H1 (cell line): ENCODE results near the gene PCDHA1. TPM values are rescaled to one million over a fixed set of nuclear protein-coding genes. Genes with fewer than 3 reads are reported as not detected.

Source experiments
- CTCF ChIA-PET: fragments of 300-600 bp; sonication (Branson Sonifier 250); formaldehyde crosslinking; loops from one replicate; lab custom pipeline; 2021; ENCODE audit not compliant: partially characterized antibody; lab: Charles Lee
- POLR2A ChIA-PET: fragments of 300-600 bp; sonication (Branson Sonifier 250); formaldehyde crosslinking; loops from one replicate; lab custom pipeline; 2021; ENCODE audit warnings: inconsistent platforms; ENCODE audit not compliant: partially characterized antibody; lab: Charles Lee
- DNase-seq, 2 experiments: peaks; one replicate each; pipeline versions ENCODE4 v3.0.0 to v3.0.0-alpha.2; 2010 to 2022; ENCODE audit warnings: low spot score in 2 of 2, low read depth in 1 of 2, mixed read lengths in 1 of 2
- FAIRE-seq: peaks from 2 replicates; lab custom pipeline; 2011; peaks lifted over from hg19 to GRCh38; lab: Jason Lieb, UNC
- H2AFZ ChIP-seq: 2 replicates; pipeline ENCODE4 v1.8.1; 2012; ENCODE audit warnings: low read length, inconsistent platforms
- H2AK5ac ChIP-seq: 2 replicates; pipeline ENCODE4 v1.6.1; 2013; ENCODE audit warnings: low read depth, low read length
- H2BK120ac ChIP-seq: replicated peaks from 2 replicates; pipeline ENCODE3; 2013; ENCODE audit warnings: low read depth, low read length, inconsistent platforms
- H2BK12ac ChIP-seq: 2 replicates; pipeline ENCODE4 v1.6.1; 2013; ENCODE audit warnings: low read depth, low read length
- H2BK15ac ChIP-seq: 2 replicates; pipeline ENCODE4 v1.6.1; 2013; ENCODE audit warnings: low read length
- H2BK20ac ChIP-seq: 2 replicates; pipeline ENCODE4 v1.6.1; 2013; ENCODE audit warnings: low read length
- H2BK5ac ChIP-seq: 2 replicates; pipeline ENCODE4 v1.6.1; 2013; ENCODE audit warnings: low read depth, low read length
- H3K14ac ChIP-seq: 2 replicates; pipeline ENCODE4 v1.6.1; 2013; ENCODE audit warnings: inconsistent platforms; ENCODE audit not compliant: insufficient read length
- H3K18ac ChIP-seq: 2 replicates; pipeline ENCODE4 v1.6.1; 2013; ENCODE audit warnings: low read length; ENCODE audit errors: extremely low read depth
- H3K23ac ChIP-seq: 2 replicates; pipeline ENCODE4 v1.6.1; 2013; ENCODE audit warnings: inconsistent platforms; ENCODE audit not compliant: insufficient read length
- H3K23me2 ChIP-seq: 2 replicates; pipeline ENCODE4 v1.6.1; 2013; ENCODE audit warnings: low read depth, low read length
- H3K27ac ChIP-seq: 2 replicates; pipeline ENCODE4 v1.6.1; 2011; ENCODE audit warnings: low read depth, low read length, inconsistent platforms
- H3K27me3 ChIP-seq, 4 experiments: replicated peaks in 1 of 4; 1 replicate in 1 of 4; 2 replicates in 3 of 4; pipeline versions ENCODE4 v1.6.1 to v1.8.1; 2011 to 2013; ENCODE audit warnings: low read length in 3 of 4, mild to moderate bottlenecking in 3 of 4, inconsistent platforms in 2 of 4, mixed read lengths in 2 of 4, moderate library complexity in 1 of 4; ENCODE audit not compliant: control insufficient read depth in 3 of 4, insufficient read depth in 3 of 4; ENCODE audit errors: extremely low read depth in 1 of 4
- H3K36me3 ChIP-seq, 4 experiments: 2 replicates each; pipeline versions ENCODE4 v1.6.1 to v1.8.1; 2011 to 2013; ENCODE audit warnings: mild to moderate bottlenecking in 4 of 4, low read length in 3 of 4, moderate library complexity in 2 of 4, control low read depth in 1 of 4, inconsistent platforms in 1 of 4; ENCODE audit not compliant: insufficient read depth in 4 of 4, control insufficient read depth in 2 of 4
- H3K4ac ChIP-seq: replicated peaks from 2 replicates; pipeline ENCODE3; 2013; ENCODE audit warnings: low read length, low read depth, mixed read lengths, inconsistent platforms; ENCODE audit not compliant: insufficient read length
- H3K4me1 ChIP-seq, 4 experiments: replicated peaks in 1 of 4; 1 replicate in 1 of 4; 2 replicates in 3 of 4; pipeline versions ENCODE4 v1.6.1 to v1.8.1; 2011 to 2013; ENCODE audit warnings: low read length in 3 of 4, inconsistent platforms in 2 of 4, mixed read lengths in 1 of 4; ENCODE audit not compliant: insufficient read depth in 4 of 4, control insufficient read depth in 3 of 4
- H3K4me2 ChIP-seq, 2 experiments: 2 replicates each; pipeline versions ENCODE4 v1.6.1 to v1.8.1; 2011 to 2013; ENCODE audit warnings: low read depth in 2 of 2, low read length in 2 of 2, control low read depth in 1 of 2, inconsistent platforms in 1 of 2, mild to moderate bottlenecking in 1 of 2; ENCODE audit not compliant: insufficient read depth in 1 of 2
- H3K4me3 ChIP-seq, 4 experiments: fragments of 200-600, 300-600 bp in 1 of 4; sonication (generic), shearing (Covaris generic), sonication (Bioruptor Twin) in 1 of 4; 2 replicates each; pipeline versions ENCODE4 v1.5.1 to v1.8.1; 2011 to 2016; ENCODE audit warnings: low read length in 4 of 4, low read depth in 3 of 4, control low read depth in 2 of 4, inconsistent platforms in 2 of 4, mild to moderate bottlenecking in 2 of 4, mixed read lengths in 1 of 4, moderate library complexity in 1 of 4; ENCODE audit not compliant: insufficient read depth in 2 of 4; ENCODE audit errors: extremely low read depth in 1 of 4
- H3K56ac ChIP-seq: replicated peaks from 2 replicates; pipeline ENCODE3; 2013; ENCODE audit warnings: low read depth, mild to moderate bottlenecking, mixed read lengths, low read length, inconsistent platforms; ENCODE audit not compliant: insufficient read length
- H3K79me1 ChIP-seq: 2 replicates; pipeline ENCODE4 v1.6.1; 2013; ENCODE audit warnings: low read depth, low read length, control low read depth
- H3K79me2 ChIP-seq, 2 experiments: 2 replicates each; pipeline versions ENCODE4 v1.6.1 to v1.8.1; 2012 to 2013; ENCODE audit warnings: low read length in 2 of 2, mild to moderate bottlenecking in 2 of 2, inconsistent platforms in 1 of 2; ENCODE audit not compliant: insufficient read depth in 2 of 2, control insufficient read depth in 1 of 2
- H3K9ac ChIP-seq, 4 experiments: replicated peaks in 1 of 4; 1 replicate in 1 of 4; 2 replicates in 3 of 4; pipeline versions ENCODE4 v1.6.1 to v1.8.1; 2011 to 2013; ENCODE audit warnings: low read depth in 3 of 4, low read length in 3 of 4, control low read depth in 2 of 4, mild to moderate bottlenecking in 2 of 4, moderate library complexity in 2 of 4, inconsistent platforms in 1 of 4; ENCODE audit errors: extremely low read depth in 1 of 4
- H3K9me3 ChIP-seq, 2 experiments: 2 replicates each; pipeline versions ENCODE4 v1.6.1 to v1.8.1; 2012 to 2013; ENCODE audit warnings: mild to moderate bottlenecking in 2 of 2, moderate library complexity in 2 of 2, control low read depth in 1 of 2, inconsistent platforms in 1 of 2, low read depth in 1 of 2, low read length in 1 of 2, mixed read lengths in 1 of 2; ENCODE audit not compliant: insufficient read depth in 2 of 2
- H4K20me1 ChIP-seq, 2 experiments: replicated peaks in 1 of 2; 2 replicates each; pipeline versions ENCODE3 to v1.8.1; 2011 to 2013; ENCODE audit warnings: inconsistent platforms in 2 of 2, low read length in 2 of 2, mild to moderate bottlenecking in 1 of 2; ENCODE audit not compliant: insufficient read depth in 2 of 2, control insufficient read depth in 1 of 2
- H4K5ac ChIP-seq: 2 replicates; pipeline ENCODE4 v1.6.1; 2013; ENCODE audit warnings: low read length, low read depth, mixed read lengths, inconsistent platforms; ENCODE audit not compliant: insufficient read length
- H4K8ac ChIP-seq: 2 replicates; pipeline ENCODE4 v1.8.0; 2013; ENCODE audit warnings: mild to moderate bottlenecking, moderate library complexity, low read length, inconsistent platforms; ENCODE audit not compliant: insufficient read depth; ENCODE audit errors: extremely low read depth
- H4K91ac ChIP-seq: replicated peaks from 2 replicates; pipeline ENCODE3; 2013; ENCODE audit warnings: low read length, mixed read lengths, inconsistent platforms; ENCODE audit not compliant: insufficient read length
- CREB1 ChIP-seq: IDR thresholded peaks from 2 replicates; pipeline ENCODE4 v1.6.1; 2012; ENCODE audit warnings: inconsistent platforms
- RBBP5 ChIP-seq: IDR thresholded peaks from 2 replicates; pipeline ENCODE4 v1.7.1; 2012; ENCODE audit warnings: low read depth, mild to moderate bottlenecking, inconsistent platforms, low read length, moderate library complexity, borderline replicate concordance
- RFX5 ChIP-seq: IDR thresholded peaks from 2 replicates; pipeline ENCODE4 v1.6.1; 2011; ENCODE audit warnings: low read depth, low read length, improper control_type of control experiment, borderline replicate concordance
- SP2 ChIP-seq: IDR thresholded peaks from 2 replicates; pipeline ENCODE4 v1.6.1; 2012; ENCODE audit warnings: mild to moderate bottlenecking, low read length, inconsistent platforms
- WGBS, 2 experiments: shearing (Covaris generic) in 1 of 2; methylation state at CpG; one replicate each; pipeline versions ENCODE4 v1.1.6 to v1.1.7; 2013 to 2015; ENCODE audit warnings: low lambda C conversion rate in 2 of 2, mixed read lengths in 2 of 2, inconsistent platforms in 1 of 2, low coverage in 1 of 2, missing lambda C conversion rate in 1 of 2; ENCODE audit not compliant: insufficient replicate concordance in 2 of 2, insufficient coverage in 1 of 2, insufficient read length in 1 of 2; ENCODE audit errors: extremely low coverage in 1 of 2, missing lambda C conversion rate in 1 of 2; 5-methylcytosine and 5-hydroxymethylcytosine counted together
- polyA plus RNA-seq, 7 experiments: library from polyadenylated mRNA; depleted of rRNA in 3 of 7; stranded (reverse) in 5 of 7; unstranded in 2 of 7; fragments of >200 nt in 5 of 7; fragments of 200-250 nt in 2 of 7; gene quantifications; 1 replicate in 5 of 7; 2 replicates in 1 of 7; 4 replicates in 1 of 7; pipeline versions ENCODE4 v1.2.1 to v1.2.3, GENCODE V29; 2011 to 2013; ENCODE audit warnings: missing spikeins in 2 of 7, mixed read lengths in 2 of 7
- total RNA-seq: library from RNA; stranded (reverse); fragmentation: NEBNext Ultra II Directional; extraction: Animal tissue kit (Norgen Biotek cat#: 25700); gene quantifications from 2 replicates; pipeline ENCODE4 v1.2.1, GENCODE V29; 2021
- TF ChIP-seq, protein P1 (sequence below): IDR thresholded peaks from 2 replicates; pipeline ENCODE4 v1.6.1; 2012; ENCODE audit warnings: inconsistent platforms

The PCDHA1 gene
- total and polyA plus RNA-seq, 2 of the 8 experiments (the other 6 are each of a cell fraction or from before 2014, with no cell fraction given), result 0.23 to 0.50 TPM

DNA sequence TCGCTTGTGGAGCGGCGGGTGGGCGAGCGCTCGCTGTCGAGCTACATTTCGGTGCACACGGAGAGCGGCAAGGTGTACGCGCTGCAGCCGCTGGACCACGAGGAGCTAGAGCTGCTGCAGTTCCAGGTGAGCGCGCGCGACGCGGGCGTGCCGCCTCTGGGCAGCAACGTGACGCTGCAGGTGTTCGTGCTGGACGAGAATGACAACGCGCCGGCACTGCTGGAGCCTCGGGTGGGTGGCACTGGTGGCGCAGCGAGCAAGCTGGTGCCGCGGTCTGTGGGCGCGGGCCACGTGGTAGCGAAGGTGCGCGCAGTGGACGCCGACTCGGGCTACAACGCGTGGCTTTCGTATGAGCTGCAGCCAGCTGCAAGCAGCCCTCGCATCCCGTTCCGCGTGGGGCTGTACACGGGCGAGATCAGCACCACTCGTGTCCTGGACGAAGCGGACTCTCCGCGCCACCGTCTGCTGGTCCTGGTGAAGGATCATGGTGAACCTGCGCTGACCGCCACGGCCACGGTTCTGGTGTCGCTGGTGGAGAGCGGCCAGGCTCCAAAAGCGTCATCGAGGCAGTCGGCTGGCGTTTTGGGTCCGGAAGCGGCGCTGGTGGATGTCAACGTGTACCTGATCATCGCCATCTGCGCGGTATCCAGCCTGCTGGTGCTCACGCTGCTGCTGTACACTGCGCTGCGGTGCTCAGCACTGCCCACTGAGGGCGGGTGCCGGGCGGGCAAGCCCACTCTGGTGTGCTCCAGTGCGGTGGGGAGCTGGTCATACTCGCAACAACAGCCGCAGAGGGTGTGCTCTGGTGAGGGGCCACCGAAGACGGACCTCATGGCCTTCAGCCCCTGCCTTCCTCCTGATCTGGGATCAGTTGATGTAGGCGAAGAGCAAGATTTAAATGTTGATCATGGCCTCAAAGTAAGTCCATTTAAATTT is 57.1 kb downstream of the PCDHA1 start:
- H2AK5ac ChIP-seq, result no peak overlapping the region
- H3K27me3 ChIP-seq, result no peaks in the 10 kb centered on the region
- H3K79me1 ChIP-seq, result no peaks in the 10 kb centered on the region
- no peaks in the 10 kb centered on the region; a peak in 1 of 4 replicates for H3K9me3 ChIP-seq
- H2BK12ac ChIP-seq, result no peak overlapping the region
- no peak overlapping the region for H3K4ac ChIP-seq
- no peak overlapping the region for H3K27ac ChIP-seq
- no peak overlapping the region for H3K56ac ChIP-seq
- no peak overlapping the region for H3K4me3 ChIP-seq
- no peak overlapping the region for H2BK5ac ChIP-seq
- H3K4me2 ChIP-seq, result no peak overlapping the region
- no peak overlapping the region for H3K9ac ChIP-seq
- no peak overlapping the region for H2BK20ac ChIP-seq
- H3K18ac ChIP-seq, result no peak overlapping the region
- H4K5ac ChIP-seq, result no peak overlapping the region
- 94% methylated on average over 7 of the region's 87 CpGs; no CpG with 5 or more reads in 1 of the 2 experiments for WGBS, 2 experiments
- H3K23me2 ChIP-seq, result no peaks in the 10 kb centered on the region
- TF ChIP-seq CREB1 (no peak), SP2 (no peak), RBBP5 (no peak), RFX5 (no peak)
- TF ChIP-seq, protein P1, sequence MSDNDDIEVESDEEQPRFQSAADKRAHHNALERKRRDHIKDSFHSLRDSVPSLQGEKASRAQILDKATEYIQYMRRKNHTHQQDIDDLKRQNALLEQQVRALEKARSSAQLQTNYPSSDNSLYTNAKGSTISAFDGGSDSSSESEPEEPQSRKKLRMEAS, result no peak
- no peak overlapping the region for H2BK15ac ChIP-seq
- no peaks in the 10 kb centered on the region for H3K4me1 ChIP-seq
- DNase-seq (no peak), FAIRE-seq (no peak)
- H3K36me3 ChIP-seq, result peaks cover 0 to 3% (median 0%) of the 10 kb centered on the region in 4 experiments; a peak in 1 of 8 replicates
- POLR2A ChIA-PET, result interaction anchor here (1.8 kb wide), 1 partner anchor 26 kb away, joined by 10 read pairs; the partner anchor contains the start of gene PCDHA11
- no peak overlapping the region for H4K8ac ChIP-seq
- H2AFZ ChIP-seq, result no peak overlapping the region
- no peak overlapping the region for H4K91ac ChIP-seq
- no peak overlapping the region for H3K23ac ChIP-seq
- H4K20me1 ChIP-seq, result no peaks in the 10 kb centered on the region
- H2BK120ac ChIP-seq, result no peak overlapping the region
- CTCF ChIA-PET, result interaction anchor here (0.6 to 4.5 kb wide), 10 partner anchors 15 to 207 kb away, joined by 3 to 122 read pairs (median 12); partner anchors contain the start of genes PCDHA11, PCDHA4, PCDHA6 and PCDHB1
- H3K79me2 ChIP-seq, result no peaks in the 10 kb centered on the region
- no peak overlapping the region for H3K14ac ChIP-seq
